Stimulated activated effector memory CD8-positive, alpha-beta T cell treated with anti-CD3 and anti-CD28 coated beads, Interleukin-12 subunit alpha, Interleukin-12 subunit beta, amount 100 ng/mL, for 72 hours (primary cell): ENCODE measurements around the gene HOXD9.

ENCODE experiments used
- ATAC-seq: fragments of 150-1000 bp; cut with Tn5 transposase; 2 replicates; pipeline ENCODE4 v1.10.0; 2021
- DNase-seq, 2 donors: peaks; one replicate each; pipeline ENCODE4 v3.0.0; 2021 to 2022; ENCODE audit warnings: low spot score in 2 of 2
- H3K27ac Mint-ChIP-seq: one replicate; pipeline ENCODE4 v1.8.0; 2022; ENCODE audit warnings: mild to moderate bottlenecking, mixed read lengths
- H3K36me3 Mint-ChIP-seq: one replicate; pipeline ENCODE4 v1.8.0; 2022; ENCODE audit warnings: mild to moderate bottlenecking, mixed read lengths
- H3K4me1 Mint-ChIP-seq: one replicate; pipeline ENCODE4 v1.8.0; 2022; ENCODE audit warnings: mixed read lengths
- H3K4me3 Mint-ChIP-seq: one replicate; pipeline ENCODE4 v1.8.0; 2022; ENCODE audit warnings: mild to moderate bottlenecking, mixed read lengths
- H3K9me3 Mint-ChIP-seq: one replicate; pipeline ENCODE4 v1.8.0; 2022; ENCODE audit warnings: mixed read lengths

HOXD9 gene

DNA sequence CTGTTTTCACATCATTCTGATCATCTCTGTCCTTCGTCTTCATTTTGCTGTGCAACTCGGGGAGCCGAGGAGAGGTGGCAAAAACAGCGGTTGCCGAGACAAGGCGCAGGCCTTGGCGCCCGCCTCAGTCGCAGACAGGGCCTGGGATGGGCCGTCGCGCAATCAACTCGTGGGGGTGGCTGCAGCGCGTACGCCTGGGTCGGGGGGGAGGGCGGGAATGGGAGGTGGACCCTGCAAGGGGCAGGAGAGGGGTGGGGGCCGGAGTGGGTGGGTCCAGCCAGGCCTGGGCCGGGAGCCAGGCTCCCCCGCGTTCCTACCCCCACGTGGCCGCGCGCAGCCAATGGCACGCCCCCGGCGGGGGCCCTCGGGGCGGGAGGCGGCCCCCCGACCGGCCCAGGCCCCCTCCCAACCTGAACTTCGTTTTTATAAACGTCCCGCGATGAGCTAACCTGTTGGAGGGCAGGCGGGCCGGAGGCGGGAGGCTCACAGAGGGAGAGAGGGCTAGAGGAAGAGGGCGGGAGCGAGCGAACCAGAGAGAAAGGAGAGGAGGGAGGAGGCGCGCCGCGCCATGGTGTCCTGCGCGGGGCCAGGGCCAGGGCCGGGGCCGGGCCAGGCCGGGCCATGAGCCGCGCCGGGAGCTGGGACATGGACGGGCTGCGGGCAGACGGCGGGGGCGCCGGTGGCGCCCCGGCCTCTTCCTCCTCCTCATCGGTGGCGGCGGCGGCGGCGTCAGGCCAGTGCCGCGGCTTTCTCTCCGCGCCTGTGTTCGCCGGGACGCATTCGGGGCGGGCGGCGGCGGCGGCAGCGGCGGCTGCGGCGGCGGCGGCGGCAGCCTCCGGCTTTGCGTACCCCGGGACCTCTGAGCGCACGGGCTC is 30.0 kb upstream of the HOXD9 start, which contains the start of gene HOXD13:
TSS of gene HOXD13 (plus strand) at position 452 of the 875 bp plus-strand sequence. CDS start at position 622, 170 bp downstream.
- DNase-seq (no peak), ATAC-seq (no peak)
- Mint-ChIP-seq H3K36me3 (peaks cover 6% of the 10 kb centered on the region), H3K27ac (no peak within 1 kb of the TSS), H3K4me3 (peak within 1 kb of the TSS; percentile 34), H3K9me3 (no peaks in the 10 kb centered on the region), H3K4me1 (peaks cover 27% of the 10 kb centered on the region)

DNA sequence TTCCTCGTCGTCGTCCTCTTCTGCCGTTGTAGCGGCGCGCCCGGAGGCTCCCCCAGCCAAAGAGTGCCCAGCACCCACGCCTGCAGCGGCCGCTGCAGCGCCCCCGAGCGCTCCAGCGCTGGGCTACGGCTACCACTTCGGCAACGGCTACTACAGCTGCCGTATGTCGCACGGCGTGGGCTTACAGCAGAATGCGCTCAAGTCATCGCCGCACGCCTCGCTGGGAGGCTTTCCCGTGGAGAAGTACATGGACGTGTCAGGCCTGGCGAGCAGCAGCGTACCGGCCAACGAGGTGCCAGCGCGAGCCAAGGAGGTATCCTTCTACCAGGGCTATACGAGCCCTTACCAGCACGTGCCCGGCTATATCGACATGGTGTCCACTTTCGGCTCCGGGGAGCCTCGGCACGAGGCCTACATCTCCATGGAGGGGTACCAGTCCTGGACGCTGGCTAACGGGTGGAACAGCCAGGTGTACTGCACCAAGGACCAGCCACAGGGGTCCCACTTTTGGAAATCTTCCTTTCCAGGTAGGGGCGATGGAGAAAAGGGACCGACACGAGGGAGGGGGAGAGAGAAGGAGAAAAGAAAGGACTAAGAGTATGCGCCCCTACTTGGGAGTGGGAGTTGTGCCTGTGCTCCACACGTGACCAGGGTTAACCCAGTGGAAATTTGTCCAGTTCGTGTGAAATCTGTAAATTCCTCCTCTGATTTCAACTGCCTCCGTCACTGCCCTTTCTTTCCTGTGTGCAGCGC is 29.2 kb upstream of the HOXD9 start:
- ATAC-seq (no peak), DNase-seq (no peak)
- H3K4me3 Mint-ChIP-seq, result peak overlapping the region; percentile 29
- H3K36me3 Mint-ChIP-seq, result peaks cover 6% of the 10 kb centered on the region
- H3K9me3 Mint-ChIP-seq, result no peaks in the 10 kb centered on the region
- peaks cover 28% of the 10 kb centered on the region for H3K4me1 Mint-ChIP-seq
- no peak overlapping the region for H3K27ac Mint-ChIP-seq

DNA sequence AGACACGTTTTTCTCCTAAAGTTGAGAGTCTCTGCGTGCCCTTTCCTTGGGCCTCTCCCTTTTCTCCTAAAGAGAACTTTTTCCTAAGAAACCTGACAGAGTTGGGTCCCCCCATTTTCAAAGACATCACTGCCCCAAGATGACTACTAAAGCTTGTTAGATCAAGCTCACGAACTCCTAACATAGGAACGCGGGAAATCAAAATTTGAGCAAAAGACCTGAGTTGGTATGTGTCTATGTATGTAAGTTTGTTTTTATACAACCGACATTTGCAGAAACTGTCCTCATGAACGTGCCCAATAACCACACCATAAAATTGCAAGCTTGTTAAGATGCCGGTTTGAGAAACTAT is 28.6 kb upstream of the HOXD9 start:
- Mint-ChIP-seq H3K4me3 (no peak overlapping the region), H3K36me3 (peaks cover 6% of the 10 kb centered on the region), H3K9me3 (no peaks in the 10 kb centered on the region), H3K4me1 (peaks cover 27% of the 10 kb centered on the region), H3K27ac (no peak overlapping the region)
- ATAC-seq (no peak), DNase-seq (no peak)

DNA sequence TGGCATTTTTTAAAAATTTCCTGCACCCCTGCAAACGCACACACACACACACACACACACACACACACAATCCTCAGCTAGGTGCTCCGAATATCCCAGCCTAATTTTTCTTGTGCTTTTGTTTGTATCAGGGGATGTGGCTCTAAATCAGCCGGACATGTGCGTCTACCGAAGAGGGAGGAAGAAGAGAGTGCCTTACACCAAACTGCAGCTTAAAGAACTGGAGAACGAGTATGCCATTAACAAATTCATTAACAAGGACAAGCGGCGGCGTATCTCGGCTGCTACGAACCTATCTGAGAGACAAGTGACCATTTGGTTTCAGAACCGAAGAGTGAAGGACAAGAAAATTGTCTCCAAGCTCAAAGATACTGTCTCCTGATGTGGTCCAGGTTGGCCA is 28.2 kb upstream of the HOXD9 start:
- no peak overlapping the region for H3K27ac Mint-ChIP-seq
- H3K4me3 Mint-ChIP-seq, result no peak overlapping the region
- peaks cover 27% of the 10 kb centered on the region for H3K4me1 Mint-ChIP-seq
- no peaks in the 10 kb centered on the region for H3K9me3 Mint-ChIP-seq
- no peak for ATAC-seq
- no peak for DNase-seq
- peaks cover 6% of the 10 kb centered on the region for H3K36me3 Mint-ChIP-seq

DNA sequence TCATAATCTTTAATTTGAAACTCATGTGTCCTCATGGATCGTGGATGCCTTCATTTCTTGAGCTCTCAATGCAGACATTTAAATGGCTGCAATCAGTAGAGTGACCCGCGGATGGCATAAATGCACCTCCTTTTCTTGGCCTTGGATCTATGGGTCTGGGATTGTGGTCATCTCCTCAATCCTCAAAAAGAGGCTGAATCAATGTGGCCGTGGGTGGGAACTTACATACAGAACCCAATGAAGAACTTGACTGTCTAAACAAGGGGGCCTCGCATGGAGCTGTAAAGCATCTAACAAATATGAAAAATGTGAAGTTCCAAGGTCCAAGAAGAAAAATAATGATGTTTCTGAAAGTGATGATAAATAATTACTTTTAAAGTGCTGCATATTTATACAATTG is 27.1 kb upstream of the HOXD9 start:
- Mint-ChIP-seq H3K4me1 (peaks cover 27% of the 10 kb centered on the region), H3K27ac (no peak overlapping the region), H3K9me3 (no peaks in the 10 kb centered on the region), H3K36me3 (peaks cover 6% of the 10 kb centered on the region), H3K4me3 (no peak overlapping the region)
- no peak for ATAC-seq
- DNase-seq, result no peak

DNA sequence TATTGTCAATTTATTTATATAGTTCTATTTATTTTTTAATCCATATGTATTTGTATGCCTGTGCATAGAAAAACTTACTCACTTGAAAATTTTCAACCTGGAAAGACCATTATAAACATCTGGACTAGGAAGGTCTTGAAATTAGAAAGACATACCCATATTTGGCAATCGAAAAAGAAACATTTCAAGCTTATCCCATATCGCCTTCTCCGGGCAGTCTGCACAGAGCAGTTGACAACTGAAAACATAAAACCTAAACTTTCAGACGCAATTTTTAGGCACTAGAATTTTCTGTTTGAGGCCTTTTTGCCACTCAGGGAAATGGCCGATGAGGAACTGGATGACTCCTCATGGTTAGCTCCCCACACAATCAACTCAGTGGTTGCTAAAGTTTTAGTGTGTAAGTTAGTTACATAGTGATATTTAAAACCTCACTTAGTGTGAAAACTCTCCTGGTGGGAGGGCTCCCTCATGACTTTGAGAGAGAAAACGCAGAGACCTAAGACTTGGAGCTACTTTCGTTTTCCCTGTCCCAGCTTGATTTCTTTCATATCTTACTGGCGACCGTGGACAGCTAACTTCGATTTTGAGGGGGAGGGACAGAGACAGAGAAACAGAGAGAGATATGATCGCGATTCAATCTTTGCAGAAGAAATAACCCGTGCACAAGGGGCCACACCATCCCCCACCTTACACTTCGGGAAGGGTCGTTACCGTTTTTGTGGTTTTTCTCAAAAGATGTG is 26.1 kb upstream of the HOXD9 start:
- H3K27ac Mint-ChIP-seq, result no peak overlapping the region
- H3K9me3 Mint-ChIP-seq, result no peaks in the 10 kb centered on the region
- peaks cover 27% of the 10 kb centered on the region for H3K4me1 Mint-ChIP-seq
- ATAC-seq (peak; percentile 43), DNase-seq (no peak)
- peak overlapping the region; percentile 65 for H3K4me3 Mint-ChIP-seq
- peaks cover 6% of the 10 kb centered on the region for H3K36me3 Mint-ChIP-seq

DNA sequence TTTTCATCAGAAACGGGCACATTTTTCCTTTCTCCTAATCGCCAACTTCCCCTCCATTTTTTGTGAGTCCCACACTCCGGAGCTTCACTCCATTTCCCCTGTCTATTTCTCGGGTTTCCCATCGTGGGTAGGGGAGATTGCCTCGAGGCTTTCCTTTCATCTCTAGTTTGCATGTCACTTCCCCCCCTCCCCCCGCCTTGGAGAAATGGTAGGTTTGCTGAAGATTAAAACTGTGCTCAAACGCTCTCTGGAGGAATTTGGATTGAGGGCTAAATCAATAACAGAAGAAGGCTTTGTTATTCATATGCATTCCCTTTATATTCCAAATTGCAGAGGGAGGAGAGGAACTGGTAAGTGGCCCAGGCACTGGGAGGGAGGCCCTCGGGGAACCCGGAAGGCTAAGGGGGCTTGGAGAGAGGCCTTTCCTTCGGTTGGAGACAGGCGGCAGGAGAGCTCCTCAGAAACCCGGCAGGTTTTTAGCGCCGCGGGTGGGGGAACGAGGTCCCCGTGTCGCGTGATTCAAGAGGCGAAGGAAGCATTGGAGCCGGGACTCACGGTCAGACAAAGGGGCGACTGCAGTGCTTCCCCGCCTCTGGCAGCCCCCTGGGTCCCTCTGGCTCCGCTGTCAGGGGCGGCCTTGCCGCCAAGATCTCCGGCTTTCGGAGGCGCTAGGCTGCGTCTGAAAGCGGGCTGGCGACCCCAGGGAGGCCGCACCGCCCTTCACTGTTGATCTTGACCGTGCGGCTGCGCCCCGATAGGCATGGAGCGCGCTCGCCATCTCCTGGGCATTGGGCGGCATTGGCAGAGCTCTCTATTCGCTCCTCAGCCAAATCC is 25.3 kb upstream of the HOXD9 start:
- DNase-seq (peak; percentile 42 to 70), ATAC-seq (peak; percentile 84)
- Mint-ChIP-seq H3K4me3 (peak overlapping the region; percentile 65), H3K27ac (no peak overlapping the region), H3K4me1 (peaks cover 27% of the 10 kb centered on the region), H3K36me3 (peaks cover 7% of the 10 kb centered on the region), H3K9me3 (no peaks in the 10 kb centered on the region)

DNA sequence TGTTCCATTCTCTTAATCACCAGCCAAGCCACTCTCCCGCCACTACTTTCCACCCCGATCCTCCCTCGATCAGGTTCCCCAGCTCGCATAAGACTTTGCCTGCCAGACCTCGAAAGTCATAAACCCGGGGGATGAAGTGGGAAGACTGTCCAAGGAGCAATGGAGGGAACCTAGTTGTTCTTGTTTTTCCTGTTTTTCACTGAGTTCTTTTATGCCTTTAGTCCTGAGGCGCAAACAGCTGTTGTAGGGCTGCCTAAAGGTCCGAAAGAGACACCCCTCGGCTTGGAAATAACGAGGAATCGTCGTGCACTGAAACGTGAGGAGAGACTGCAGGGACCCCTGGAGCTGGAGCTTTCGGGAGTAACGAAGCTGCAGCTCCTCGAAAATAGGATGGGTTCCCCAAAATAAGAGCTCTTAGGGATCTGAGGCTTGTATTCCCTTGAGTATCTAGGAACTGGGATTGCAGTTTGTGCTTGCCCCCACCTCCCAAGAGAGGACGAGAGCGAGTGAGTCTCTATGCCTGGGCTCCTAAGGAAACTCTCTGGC is 24.6 kb upstream of the HOXD9 start:
- Mint-ChIP-seq H3K9me3 (no peaks in the 10 kb centered on the region), H3K4me3 (peak overlapping the region; percentile 65), H3K27ac (no peak overlapping the region), H3K4me1 (peaks cover 27% of the 10 kb centered on the region), H3K36me3 (peaks cover 7% of the 10 kb centered on the region)
- no peak for DNase-seq
- ATAC-seq, result no peak

DNA sequence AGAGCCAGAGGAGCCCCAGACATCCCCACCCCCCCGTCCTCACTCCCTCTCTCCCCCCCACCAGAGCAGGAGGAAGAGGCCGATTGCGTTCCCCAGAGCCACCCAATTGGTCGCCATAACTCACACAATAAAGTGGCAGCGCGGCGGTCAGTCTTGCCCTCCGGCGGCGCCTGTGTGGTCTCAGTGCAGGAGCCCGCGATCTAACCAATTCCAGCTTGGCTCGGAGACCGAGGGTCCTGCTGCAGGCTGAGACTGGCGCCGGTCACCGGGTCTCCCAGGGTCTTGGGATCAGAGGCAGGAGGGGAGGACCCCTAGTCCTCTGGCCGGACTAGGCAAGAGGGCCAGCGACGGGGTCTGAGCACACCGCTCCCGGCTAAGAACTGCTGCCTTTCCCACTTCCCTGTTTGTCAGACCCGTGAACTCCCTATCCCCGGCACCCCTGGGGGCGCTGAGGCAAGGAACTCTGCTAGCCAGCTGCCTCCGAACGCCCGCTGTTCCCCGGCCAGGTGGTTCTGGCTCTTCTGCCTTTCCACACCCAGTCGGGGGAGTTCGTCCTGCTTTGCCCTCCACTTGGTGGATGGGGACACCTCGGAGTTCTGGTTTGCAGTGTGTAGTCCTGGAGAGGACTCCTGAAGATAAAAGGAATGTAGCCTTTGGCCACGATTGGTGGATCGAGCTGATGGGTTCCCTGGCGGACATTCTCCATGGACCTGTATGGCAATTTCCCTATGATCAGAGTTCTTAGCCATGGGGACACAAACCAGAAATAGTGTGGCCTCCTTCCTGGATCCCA is 24.0 kb upstream of the HOXD9 start:
- Mint-ChIP-seq H3K4me1 (peaks cover 23% of the 10 kb centered on the region), H3K27ac (no peak overlapping the region), H3K36me3 (peaks cover 7% of the 10 kb centered on the region), H3K9me3 (no peaks in the 10 kb centered on the region), H3K4me3 (no peak overlapping the region)
- no peak for DNase-seq
- no peak for ATAC-seq

DNA sequence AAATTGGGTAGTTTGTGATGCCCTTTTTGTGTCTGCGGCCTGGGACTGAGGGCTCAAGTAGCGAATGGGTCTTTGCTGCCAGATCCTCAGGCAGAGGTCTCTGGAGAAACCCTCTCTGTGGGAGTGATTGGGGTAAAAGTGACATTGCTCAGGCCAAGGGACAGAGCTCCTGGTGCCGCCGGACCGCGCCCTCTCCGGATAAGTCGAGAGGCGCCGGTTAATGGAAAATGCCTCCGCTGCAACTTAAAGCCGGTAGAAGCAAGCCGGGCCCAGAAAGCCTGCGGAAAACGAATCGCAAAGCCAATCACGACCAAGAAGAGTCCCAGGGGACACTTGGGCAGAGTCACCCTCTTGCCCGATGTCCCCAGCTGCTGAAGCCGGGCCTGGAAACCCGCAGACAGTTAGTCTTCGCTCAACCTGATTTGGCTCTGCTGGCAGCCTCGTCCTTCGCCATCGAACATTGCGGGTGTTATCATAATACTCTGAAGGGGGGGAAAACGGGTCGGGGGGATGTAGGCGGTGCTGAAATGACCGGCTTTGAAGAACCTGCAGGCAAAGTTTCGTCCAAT is 23.3 kb upstream of the HOXD9 start:
- peaks cover 7% of the 10 kb centered on the region for H3K36me3 Mint-ChIP-seq
- no peaks in the 10 kb centered on the region for H3K9me3 Mint-ChIP-seq
- H3K27ac Mint-ChIP-seq, result no peak overlapping the region
- ATAC-seq (no peak), DNase-seq (no peak)
- H3K4me3 Mint-ChIP-seq, result no peak overlapping the region
- H3K4me1 Mint-ChIP-seq, result peaks cover 22% of the 10 kb centered on the region

DNA sequence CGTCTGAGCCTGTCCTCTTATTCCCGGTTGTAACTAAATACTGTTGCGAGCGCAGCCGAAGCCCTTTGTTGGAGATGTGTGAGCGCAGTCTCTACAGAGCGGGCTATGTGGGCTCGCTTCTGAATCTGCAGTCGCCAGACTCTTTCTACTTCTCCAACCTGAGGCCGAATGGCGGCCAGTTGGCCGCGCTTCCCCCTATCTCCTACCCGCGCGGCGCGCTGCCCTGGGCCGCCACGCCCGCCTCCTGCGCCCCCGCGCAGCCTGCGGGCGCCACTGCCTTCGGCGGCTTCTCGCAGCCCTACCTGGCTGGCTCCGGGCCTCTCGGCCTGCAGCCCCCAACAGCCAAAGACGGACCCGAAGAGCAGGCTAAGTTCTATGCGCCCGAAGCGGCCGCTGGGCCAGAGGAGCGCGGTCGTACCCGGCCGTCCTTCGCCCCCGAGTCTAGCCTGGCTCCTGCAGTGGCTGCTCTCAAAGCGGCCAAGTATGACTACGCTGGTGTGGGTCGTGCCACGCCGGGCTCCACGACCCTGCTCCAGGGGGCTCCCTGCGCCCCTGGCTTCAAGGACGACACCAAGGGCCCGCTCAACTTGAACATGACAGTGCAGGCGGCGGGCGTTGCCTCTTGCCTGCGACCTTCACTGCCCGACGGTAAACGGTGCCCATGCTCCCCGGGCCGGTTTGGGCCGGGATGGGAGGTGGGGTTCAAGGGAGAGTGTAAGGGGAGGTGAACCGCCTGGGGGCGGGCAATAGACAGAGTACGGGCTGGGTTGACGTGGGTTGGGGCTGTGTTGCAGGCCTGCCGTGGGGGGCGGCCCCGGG is 22.6 kb upstream of the HOXD9 start, which contains the start of gene HOXD12:
TSS of gene HOXD12 (plus strand) at position 68 of the 819 bp plus-strand sequence. CDS start at position 75, 7 bp downstream.
- no peak within 1 kb of the TSS for H3K4me3 Mint-ChIP-seq
- peaks cover 7% of the 10 kb centered on the region for H3K36me3 Mint-ChIP-seq
- H3K9me3 Mint-ChIP-seq, result no peaks in the 10 kb centered on the region
- no peak within 1 kb of the TSS for H3K27ac Mint-ChIP-seq
- DNase-seq (no peak), ATAC-seq (no peak)
- peaks cover 29% of the 10 kb centered on the region for H3K4me1 Mint-ChIP-seq

DNA sequence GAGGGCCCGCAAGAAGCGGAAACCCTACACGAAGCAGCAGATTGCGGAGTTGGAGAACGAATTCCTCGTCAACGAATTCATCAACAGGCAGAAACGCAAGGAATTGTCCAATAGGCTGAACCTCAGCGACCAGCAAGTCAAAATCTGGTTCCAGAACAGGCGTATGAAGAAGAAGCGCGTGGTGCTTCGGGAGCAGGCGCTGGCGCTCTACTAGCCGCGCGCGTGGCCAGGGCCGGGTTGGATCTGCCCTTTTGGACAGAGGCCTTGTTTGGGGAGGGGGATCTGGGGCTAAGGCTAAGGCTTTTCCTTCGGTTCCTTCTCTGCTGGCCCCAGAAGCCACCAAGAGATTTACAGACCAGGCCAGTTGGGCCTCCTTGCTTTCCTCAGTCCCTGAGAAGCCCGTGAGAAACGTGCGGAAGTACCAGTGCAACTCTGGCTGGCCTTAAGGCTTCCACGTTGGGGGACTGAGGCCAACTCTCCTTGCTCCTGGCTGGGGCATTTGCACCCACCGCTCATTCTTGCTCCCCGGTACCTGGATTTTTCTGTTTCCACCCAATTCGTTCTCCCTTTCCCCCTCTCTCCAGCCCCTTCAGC is 21.9 kb upstream of the HOXD9 start:
- ATAC-seq (no peak), DNase-seq (no peak)
- no peaks in the 10 kb centered on the region for H3K9me3 Mint-ChIP-seq
- no peak overlapping the region for H3K27ac Mint-ChIP-seq
- peaks cover 7% of the 10 kb centered on the region for H3K36me3 Mint-ChIP-seq
- H3K4me1 Mint-ChIP-seq, result peaks cover 36% of the 10 kb centered on the region
- no peak overlapping the region for H3K4me3 Mint-ChIP-seq
